Retina (tissue), 1 donor: ENCODE data around the gene TRAK1.

Experiments
- DNase-seq: peaks from one replicate; pipeline ENCODE4 v3.0.0-alpha.2; 2016

TRAK1 gene

GRCh38 chr3:42068303-42069088, 22.7 kb upstream of the TRAK1 start:
- no peak for DNase-seq

- DNase-seq: no peak
Observed at GRCh38 chr3:42070089-42070488, 21.1 kb upstream of the TRAK1 start.

GRCh38 chr3:42070524-42070923, 20.6 kb upstream of the TRAK1 start:
- DNase-seq: no peak

GRCh38 chr3:42071904-42072812, 19.0 kb upstream of the TRAK1 start:
- DNase-seq: peak; percentile 55

- peak; percentile 28 for DNase-seq
Observed at GRCh38 chr3:42072831-42073301, 18.3 kb upstream of the TRAK1 start.

GRCh38 chr3:42077785-42078184, 13.4 kb upstream of the TRAK1 start:
- DNase-seq: no peak

GRCh38 chr3:42078677-42079076, 12.5 kb upstream of the TRAK1 start:
- DNase-seq: no peak

GRCh38 chr3:42079701-42080452, 11.3 kb upstream of the TRAK1 start:
- no peak for DNase-seq

GRCh38 chr3:42080453-42080872, 10.7 kb upstream of the TRAK1 start:
- DNase-seq: no peak

GRCh38 chr3:42081838-42082473, 9.2 kb upstream of the TRAK1 start:
- DNase-seq: no peak

GRCh38 chr3:42084586-42084985, 6.6 kb upstream of the TRAK1 start:
- no peak for DNase-seq

GRCh38 chr3:42085641-42086376, 5.3 kb upstream of the TRAK1 start:
- no peak for DNase-seq

GRCh38 chr3:42088803-42089530, 2.2 kb upstream of the TRAK1 start:
- no peak for DNase-seq

GRCh38 chr3:42092006-42092405, 849 bp downstream of the TRAK1 start:
- DNase-seq: no peak

GRCh38 chr3:42094128-42094527, 3.0 kb downstream of the TRAK1 start:
- DNase-seq: no peak

- DNase-seq: no peak
Observed at GRCh38 chr3:42094691-42095391, 3.7 kb downstream of the TRAK1 start.

GRCh38 chr3:42095540-42095939, 4.4 kb downstream of the TRAK1 start:
- DNase-seq: no peak

- no peak for DNase-seq
Observed at GRCh38 chr3:42096796-42097565, 5.8 kb downstream of the TRAK1 start.

- no peak for DNase-seq
Observed at GRCh38 chr3:42097566-42097946, 6.4 kb downstream of the TRAK1 start.

- no peak for DNase-seq
Observed at GRCh38 chr3:42098171-42098570, 7.0 kb downstream of the TRAK1 start.
